HG03280 (cell line): Measurements from ENCODE around the gene RAC3.

Source experiments
- ATAC-seq: cut with Tn5 transposase; IDR thresholded peaks from one replicate; pipeline ENCODE4 v1.9.1; 2021; ENCODE audit warnings: mild to moderate bottlenecking, moderate library complexity; ENCODE audit not compliant: unreplicated experiment

The RAC3 gene

DNA sequence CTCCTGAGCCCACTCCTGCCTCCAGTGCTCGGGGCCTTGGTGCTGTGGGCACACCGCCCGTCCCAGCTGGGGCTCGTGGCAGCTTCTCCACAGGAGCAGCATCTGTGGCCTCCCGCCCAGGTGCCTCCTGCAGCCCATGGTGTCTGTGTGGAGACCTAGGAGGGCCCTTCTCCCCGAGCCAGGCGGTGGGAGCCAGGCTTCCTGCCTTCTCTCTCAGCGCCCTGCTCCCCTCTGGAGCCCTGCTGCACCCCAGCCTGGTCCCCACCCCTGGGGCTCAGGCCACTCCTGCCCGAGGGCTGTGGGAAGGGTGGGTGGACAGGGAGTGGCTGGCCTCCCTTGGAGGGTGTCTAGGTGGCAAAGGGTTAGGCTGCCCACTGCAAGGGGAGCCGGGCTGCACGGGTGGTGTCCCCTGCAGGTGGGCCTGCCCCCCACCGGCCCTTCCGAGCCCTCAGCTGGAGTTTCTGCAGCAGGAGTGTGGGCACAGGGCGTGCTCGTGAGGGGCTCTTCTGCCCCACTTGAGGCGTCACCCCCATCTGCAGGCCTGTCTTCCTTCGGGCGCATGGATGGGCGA, 19.8 kb upstream of the RAC3 start:
- no peak for ATAC-seq

DNA sequence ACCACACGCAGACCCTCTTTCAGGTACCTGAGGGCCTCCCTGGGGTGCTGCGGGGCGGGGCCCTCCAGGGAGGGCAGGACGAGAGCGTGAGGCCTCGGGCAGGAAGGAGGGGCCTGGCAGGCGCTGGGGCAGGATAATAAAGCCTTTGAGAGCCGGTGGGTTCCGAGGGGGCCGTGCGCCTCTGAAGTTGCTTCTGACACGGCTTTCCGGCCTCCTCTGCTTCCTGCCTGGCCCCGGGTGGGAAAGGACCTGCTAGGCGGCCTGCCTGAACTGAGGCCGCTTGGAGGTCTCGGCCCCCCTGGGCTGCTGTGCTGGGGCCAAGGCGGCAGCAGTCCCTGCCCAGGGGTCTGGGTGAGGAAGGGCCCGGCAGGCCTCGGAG, 19.2 kb upstream of the RAC3 start:
- no peak for ATAC-seq

DNA sequence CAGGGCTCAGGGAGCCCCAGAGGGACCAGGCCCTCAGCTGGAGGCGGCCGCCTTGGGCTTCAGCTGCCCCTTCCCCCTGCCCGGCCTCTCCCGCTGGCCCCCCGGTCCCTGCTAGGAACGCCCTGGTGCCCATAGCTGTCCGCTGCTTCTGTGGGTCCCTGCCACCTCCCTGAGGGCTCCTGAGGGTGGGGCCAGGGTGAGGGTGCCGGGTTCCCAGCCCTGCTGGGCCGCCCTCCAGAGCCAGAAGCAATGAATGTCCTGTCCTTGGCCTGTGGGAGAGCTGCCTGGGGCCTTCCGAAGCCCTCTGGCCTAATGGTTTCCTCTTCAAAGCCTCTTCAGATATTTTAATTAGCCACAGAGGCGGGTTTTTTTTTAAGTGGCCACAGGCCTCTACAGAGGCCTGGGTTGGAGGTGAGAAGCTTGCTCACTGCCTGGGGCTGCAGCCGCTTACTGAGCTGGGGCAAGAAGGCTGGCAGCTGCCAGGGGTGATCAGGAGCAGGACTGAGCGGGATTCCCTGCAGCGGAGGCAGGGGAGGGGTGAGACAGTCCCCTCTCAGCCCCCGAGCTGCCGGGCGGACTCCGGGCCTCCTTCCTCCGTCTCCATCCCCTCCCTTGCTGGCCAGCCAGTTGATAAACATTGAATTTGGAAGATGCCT, 18.7 kb upstream of the RAC3 start:
- ATAC-seq, result no peak

DNA sequence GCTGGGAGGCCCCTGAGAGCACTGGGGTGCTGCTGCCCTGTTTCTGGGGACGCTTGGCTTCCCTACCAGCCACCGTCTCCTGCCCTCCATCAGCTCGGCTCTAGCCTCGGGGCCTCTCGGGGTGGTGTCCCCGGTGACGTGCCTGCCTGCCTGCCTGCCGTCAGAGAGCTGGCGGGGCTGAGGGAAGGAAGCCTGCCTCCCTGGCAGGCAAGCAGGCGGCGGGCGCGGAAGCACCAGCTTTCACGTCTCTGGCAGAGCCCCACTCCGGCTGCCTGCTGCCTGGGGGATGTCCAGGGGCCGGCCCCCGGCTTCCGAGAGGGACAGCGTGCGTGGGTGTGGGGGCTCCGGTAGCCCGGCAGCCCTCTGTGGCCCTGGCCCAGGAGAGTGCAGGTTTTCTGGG, 18.1 kb upstream of the RAC3 start:
- ATAC-seq, result no peak

DNA sequence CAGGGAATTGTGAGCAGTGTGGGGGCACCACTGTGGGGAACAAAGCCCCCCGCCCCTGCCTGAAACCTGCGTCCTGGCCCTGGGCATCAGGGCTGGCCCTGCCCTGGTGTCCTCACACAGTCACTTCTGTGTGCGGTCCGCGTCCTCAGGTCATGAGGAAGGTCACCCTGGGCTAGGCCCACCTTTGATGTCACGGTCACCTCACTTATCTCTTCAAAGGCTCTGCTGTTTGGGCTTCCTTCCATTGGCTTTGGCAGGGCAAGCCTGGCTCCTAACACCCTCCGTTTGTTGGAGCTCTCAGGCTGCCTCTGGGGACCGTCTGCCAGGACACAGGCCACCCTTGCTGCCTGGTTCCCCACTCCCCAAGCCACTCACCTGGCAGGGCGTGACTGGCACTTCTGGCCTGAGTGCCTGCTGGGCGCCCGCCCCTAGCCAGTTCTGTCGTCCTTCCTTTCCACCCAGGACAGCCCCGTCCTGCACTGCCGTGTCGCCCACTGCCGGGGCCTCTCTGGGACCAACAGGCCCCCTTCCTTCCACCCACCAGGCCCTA, 17.6 kb upstream of the RAC3 start:
- ATAC-seq, result no peak

DNA sequence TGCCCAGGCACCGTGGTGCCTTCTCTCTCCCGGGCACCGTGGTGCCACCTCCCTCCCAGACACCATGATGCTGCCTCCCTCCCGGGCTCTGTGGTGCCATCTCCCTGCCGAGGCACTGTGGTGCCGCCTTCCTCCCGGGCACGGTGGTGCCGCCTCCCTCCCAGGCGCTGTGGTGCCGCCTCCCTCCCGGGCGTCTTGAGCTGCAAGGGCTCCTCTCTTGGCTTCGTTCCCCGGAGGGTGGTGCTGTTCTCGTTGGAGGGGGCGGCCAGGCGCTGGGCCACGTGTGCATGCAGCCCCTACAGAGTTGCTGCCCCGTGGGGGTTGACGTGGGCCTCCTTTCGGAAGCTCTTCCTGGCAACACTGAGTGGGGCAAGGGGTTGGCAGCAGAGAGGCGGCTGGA, 17.0 kb upstream of the RAC3 start:
- ATAC-seq, result no peak

DNA sequence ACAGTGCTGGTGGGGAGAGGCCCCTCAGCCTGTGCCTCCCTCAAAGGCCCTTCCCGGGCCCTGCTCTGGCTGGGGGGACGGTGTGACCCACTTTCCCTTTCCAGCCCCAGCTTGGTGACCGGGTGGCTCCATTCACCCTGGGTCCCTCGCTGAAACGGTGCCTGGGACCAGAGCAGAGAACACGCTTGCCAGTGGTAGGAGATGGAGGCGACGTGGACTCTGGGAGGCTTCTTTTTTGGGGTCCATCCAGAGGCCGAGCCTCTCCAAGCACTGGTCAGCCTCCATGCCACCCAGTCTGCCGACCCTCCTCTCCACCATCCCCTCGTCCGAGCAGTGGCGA, 16.5 kb upstream of the RAC3 start:
- no peak for ATAC-seq

DNA sequence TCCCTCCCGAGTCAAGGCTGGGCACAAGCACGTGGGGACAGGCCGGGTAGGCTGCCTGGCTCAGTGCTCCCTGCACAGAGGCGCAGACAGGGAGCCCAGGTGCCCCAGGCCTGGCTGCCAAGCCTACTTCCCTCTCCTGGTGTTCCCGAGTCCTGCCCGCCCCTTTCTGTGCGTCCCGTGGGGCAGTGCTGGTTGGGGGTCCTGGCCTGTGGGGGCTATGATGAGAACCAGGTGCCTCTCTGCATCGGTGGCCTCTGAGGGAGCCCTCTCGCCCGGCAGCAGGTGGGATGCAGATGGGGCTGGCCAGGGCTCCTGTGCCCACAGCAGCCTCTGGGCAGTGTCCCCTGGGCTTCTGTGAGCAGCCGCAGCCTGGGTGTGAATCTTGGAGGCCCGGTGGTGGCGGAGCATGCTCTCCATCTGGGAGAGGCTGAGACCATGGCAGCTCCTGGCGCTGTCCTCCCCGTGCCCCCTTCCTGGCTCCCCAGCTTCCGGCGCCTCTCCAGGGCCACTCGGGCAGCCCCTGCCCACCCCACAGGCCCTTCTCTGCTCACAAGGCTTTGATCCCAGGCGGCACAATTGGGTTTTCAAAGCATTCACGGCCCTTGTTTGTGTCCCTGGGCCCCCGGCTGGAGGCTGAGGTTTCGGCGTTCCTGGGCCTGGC, 16.0 kb upstream of the RAC3 start:
- no peak for ATAC-seq

DNA sequence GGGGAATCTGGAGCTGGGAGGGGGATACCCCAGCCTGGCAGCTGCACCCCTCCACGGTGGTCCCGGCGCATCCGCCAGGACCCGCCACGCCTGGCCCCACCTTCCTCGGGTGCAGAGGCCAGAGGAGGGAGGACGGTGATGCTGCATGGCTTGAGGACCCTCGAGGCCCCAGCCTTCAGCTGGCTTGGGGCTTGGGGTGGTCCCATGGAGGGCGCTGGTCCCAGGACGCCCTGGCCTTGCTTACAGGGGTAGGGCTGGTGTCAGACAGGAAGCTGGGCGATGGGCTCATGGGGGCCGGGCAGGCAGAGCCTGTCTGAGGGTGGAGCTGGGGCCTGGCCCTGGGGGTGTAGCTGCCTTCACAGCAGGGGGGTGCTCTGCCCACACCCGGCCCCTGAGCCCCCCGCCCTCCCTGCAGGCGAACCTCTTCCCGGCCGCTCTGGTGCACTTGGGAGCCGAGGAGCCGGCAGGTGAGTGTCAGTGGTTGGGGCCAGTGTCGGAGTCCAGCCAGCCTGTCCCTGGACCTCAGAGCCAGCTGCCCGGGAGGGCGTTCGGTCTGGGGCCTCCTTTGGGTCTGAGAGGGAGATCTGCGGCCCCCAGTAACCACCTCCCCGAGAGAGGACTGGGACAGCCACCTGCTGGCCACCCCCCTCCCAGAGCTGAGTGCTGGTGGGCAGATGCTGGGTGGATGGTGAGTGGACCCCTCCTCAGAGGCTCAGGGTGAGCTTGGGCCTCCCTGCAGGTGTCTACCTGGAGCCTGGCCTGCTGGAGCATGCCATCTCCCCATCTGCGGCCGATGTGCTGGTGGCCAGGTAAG, 15.2 kb upstream of the RAC3 start:
- no peak for ATAC-seq

DNA sequence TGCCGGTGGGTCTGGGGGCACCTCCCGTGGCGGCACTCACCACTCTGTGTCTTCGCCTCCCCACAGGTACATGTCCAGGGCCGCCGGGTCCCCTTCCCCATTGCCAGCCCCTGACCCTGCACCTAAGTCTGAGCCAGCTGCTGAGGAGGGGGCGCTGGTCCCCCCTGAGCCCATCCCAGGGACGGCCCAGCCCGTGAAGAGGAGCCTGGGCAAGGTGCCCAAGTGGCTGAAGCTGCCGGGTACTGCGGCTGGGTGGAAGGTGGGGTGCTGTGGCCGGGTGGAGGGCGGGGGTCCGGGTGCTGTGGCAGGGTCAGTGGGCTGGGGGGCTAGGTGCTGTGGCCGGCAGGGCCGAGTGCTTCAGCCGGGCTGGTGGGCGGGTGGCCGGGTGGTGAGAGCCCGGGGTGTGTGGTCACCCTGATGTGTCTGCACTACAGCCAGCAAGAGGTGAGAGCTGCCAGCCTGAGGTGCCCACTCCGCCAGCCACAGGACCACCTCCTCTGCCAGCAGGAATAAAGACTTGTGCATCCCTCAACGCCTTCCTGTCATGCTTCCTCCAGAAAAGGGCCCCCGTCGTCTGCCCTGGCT, 14.5 kb upstream of the RAC3 start:
- no peak for ATAC-seq

DNA sequence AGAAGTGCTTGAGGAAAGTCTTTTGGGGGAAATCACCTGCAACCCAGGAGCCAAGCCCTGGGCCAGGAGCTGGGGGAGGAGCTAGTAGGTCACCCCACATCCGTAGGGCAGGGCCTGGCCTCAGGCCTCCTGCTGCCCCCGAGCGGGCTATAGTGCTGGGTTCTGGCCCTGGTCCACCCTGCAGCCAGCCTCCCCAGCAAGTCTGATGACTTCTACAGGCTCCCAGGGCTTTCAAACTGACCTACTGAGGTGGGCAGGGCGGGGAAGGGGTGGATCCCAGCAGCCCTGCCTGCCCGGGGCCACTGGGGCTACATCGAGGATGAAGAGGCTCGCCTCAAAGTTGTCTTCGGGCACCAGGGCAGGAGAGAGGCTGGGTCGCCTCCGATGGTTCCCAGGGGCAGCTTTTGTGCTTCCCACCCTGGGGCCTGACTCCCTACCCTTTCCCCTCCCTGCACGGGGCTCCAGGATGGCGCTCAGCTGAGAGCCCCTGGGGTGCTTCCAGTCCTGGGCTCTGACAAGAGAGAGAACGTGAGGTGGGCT, 13.8 kb upstream of the RAC3 start:
- ATAC-seq, result no peak

DNA sequence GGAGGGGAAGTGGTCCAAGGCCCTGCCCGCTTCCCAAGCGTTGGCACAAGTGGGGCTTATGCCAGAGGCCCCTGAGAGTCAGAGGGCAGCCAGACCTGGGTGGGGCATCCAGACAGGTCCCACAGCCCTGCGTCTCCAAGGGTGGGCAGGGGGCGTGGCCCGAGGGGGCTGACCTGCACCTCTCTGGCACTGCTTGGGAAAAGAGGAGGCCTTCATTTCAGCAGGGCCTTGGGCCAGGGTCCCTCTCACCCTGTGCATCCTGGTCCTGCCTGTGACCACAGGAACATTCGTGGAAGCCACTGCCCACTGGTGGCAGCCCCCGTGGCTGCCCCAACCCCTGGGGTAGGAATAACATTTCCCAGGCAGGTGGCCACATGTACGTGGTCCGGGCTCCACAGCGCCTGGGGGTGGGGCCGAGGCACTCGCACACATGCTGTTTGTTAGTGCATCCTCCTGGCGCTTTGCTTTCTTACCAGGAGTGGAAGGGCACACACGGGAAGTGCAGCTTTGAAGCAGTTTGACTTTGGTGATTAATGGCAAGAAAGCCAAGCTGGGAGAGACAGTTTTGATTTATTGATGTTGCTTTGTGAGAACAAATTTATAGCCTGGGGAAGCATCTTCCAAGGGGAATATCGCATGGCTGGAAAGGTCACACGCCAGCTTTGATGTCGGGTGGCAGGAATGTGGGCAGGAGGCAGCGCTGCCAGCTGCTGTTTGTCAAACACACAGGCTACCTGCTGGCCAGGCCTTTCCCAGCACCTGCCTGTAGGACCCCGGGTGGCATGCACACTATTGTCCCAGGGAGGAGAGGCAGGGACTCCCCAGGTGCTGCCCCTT, 13.1 kb upstream of the RAC3 start:
- no peak for ATAC-seq

DNA sequence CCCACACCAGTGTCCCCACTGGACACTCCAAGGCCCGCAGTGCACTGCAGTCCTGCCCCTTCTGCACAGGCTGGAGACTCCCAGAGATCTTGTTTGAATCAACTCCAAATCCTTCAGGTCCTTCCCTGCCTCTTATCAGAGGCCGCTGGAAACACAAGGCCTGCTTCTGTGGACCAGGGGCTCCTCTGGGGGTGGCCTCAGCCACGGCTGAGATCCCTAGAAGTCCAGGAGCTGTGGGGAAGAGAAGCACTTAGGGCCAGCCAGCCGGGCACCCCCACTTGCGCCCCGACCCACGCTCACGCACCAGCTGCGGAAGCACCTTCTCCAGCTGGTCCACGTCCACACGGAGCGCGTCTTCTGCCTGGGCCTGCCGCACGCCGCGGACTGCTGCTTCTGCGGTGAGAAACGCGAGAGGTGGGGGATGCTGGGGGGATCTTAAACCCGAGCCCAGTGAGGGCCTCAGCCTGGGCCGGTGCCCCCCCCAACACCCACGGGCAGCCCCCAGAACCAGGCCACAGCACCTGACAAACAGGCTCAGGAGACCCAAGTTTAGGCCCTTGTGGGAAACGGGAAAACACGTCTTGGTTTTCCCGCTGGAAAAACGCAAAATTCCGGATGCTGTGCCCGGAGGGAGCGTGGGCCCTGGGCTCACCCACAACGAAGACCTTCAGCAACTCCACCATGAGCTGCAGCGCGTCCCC, 12.3 kb upstream of the RAC3 start:
- ATAC-seq, result no peak

DNA sequence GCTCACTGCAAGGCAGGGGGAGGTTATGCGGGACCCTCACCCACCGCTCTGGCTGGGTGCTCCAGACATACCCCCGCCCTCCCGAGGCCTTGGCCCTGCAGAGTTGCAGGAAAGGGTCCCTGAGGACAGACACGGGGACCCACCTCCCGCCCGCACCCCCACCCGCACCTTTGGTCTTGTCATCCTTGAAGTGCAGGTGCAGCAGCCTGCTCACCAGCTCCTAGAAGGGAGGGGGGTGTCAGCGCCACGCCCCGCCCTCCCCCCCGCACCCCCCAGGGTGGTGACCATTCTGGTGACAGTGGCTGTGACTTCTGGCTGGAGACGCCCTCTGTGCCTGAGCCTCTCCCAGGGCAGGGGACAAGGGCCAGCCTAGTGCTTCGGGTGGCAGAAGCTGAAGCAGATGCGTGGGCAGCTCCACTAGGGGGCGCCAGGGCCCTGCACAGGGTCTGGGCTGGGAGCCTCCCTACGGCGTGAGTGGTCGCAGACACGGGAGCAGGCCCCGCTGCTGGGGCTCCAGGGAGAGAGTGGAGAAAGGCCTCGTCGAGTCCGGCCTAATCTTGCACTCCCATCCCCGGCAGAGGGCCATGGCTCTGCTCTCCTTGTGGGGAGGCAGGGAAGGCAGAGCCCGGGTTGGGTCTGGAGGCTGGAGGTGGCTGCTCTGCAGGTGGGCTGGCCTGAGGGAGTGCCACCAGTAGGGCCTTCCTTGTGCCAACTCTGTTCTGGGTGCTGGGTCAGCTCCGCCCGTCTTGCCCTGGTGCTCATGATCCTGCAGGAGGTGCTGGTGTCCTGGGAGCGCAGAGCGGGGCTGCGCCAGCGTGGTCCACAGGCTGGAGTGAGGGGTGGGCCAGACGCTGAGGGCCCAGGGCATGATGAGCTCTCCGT, 11.5 kb upstream of the RAC3 start:
- ATAC-seq, result no peak

DNA sequence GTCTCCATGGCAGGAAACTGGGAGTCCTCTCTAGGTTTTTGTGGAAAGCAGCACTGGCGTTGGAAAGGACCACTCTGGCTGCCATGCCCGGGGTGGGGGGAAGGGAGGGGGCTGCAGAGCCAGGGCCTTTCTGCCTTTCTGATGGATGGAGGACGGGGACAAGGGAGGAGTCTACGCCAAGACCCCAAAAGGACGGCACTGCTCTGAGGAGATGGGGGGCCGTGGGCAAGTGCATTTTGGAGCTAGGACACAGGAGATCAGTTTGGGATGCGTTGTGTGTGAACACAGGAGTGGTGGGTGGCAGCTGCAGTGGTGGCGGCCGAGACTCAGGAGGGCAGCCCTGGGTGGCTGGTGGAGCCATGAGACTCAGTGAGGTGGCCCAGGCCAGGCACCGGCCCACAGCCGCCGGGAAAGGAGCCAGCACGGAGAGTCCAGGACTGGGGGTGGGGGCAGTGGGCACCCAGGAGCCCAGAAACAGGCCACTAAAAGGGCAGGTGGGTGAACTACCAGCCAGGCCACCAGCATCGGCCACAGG, 10.8 kb upstream of the RAC3 start:
- no peak for ATAC-seq

DNA sequence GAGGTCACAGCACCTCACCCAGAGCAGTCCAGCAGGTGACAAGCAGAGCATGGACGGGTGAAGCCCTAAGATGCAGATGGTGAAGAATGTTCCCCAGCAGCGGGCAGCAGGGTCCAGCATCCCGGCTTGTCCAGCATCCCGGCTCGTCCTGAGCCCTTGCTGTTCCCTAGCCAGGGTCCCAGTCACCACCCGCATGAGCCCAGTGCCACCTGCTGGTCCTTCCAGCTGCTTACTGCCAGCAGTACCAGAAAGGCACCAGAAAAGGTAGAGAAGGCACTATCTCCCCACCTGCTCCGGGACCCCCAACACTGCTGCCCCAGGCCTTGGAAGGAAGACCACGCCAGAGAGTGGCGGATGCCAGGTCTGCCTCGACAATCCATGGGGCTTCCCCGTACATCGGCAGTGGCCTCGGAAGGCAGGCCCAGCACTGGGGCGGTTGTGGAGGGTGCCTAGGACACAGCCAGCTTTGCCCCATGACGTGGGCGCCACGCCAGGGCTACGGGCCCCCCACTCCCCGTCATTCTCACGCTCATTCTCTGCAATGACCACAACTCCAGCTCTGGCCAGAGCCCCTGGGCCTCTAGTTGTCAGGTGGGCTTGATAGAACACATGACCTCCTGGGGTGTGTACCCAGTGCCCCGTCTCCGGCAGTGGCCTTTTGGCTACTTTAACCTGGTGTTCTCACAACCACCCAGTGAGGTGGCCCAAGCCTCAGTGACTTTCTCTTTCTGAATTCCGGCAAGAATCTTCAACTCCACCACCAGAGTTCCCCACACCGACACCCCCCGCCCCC, 10.2 kb upstream of the RAC3 start:
- no peak for ATAC-seq

DNA sequence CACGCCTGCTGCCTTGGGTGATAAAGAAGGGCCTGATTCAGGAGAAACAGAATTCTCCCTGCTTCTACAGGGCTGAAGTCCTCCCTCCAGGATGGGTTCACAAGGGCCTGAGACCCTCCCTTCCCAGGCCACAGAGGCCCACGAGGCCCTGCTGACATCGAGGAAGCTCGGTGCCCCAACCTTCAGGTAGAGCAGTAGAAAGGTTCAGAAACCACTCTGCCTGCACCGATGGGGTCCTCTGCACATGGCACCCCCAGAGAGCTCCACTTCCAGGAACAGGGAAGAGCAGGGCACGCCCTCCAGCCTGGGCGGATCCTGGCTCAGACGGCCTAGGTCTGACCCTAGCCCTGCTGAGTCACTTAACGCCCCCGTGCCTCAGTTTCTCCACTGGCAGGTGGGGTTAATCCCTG, 9.6 kb upstream of the RAC3 start:
- ATAC-seq, result no peak
